ENCODE data around the gene SERPINA5.

Gene SERPINA5

DNA sequence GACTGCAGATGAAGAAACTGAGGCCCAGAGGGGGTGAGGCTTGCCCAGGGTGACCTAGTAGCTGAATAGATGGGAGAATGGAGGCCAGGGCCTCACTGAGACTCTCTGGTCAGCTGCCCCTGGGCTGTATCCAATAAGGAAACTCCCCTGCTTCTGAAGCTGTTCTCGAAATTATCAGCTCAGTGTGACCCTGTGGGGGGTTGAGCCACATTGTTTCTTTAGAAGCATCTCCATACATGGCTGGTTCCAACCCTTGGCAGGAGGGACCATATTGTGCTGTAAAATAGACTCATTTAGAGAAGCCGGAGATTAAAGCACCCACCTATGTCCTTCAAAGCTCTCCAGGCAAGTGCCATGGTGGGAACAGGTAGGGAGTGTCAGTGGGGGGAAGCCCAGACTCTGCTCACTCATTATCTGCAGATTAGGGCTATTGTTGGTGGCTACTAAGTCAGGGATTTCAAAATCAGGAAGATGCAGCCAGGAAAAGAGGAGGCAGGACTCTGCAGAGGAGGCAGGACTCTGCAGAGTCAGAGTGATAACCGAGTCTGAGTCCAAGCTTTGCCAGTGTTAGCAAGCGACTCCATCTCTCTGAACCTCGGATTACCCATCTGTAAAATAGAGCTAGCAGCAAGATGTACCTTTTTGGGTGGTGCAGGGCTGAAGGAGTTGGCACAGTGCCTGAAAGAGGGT is 3.5 kb downstream of the SERPINA5 start:
- TF ChIP-seq, protein P1, sequence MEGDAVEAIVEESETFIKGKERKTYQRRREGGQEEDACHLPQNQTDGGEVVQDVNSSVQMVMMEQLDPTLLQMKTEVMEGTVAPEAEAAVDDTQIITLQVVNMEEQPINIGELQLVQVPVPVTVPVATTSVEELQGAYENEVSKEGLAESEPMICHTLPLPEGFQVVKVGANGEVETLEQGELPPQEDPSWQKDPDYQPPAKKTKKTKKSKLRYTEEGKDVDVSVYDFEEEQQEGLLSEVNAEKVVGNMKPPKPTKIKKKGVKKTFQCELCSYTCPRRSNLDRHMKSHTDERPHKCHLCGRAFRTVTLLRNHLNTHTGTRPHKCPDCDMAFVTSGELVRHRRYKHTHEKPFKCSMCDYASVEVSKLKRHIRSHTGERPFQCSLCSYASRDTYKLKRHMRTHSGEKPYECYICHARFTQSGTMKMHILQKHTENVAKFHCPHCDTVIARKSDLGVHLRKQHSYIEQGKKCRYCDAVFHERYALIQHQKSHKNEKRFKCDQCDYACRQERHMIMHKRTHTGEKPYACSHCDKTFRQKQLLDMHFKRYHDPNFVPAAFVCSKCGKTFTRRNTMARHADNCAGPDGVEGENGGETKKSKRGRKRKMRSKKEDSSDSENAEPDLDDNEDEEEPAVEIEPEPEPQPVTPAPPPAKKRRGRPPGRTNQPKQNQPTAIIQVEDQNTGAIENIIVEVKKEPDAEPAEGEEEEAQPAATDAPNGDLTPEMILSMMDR (IDR thresholded peaks at IDR 0.05; ENCODE audit: control insufficient read depth, insufficient read depth, low read depth, low read length, missing control alignments), result no peak
- no peak overlapping the region for H3K4me3 ChIP-seq (ENCODE audit: control insufficient read depth, low read depth, low read length)

DNA sequence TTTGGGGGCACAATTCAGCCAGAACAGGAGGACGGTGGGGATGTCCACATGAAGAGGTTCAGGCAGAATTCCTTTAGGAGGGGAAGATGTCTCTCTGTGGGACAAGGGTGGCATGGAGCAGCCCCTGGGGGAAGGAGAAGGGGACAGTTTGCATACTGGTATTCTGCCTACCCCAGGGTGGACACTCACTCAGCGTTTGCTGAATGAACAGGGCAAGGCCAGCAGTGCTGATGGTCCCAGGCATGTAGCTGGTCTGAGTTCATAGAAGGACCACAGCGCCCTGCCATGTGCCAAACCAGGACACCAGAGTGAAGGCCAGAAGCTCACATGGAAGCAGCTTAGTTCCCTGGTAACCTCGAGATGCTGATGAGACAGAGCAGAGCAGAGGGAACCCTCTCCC is 5.4 kb downstream of the SERPINA5 start:
- no peak for DNase-seq (ENCODE audit: low read depth)
- TF ChIP-seq, protein P1 (IDR thresholded peaks at IDR 0.05; ENCODE audit: control insufficient read depth, insufficient read depth, low read depth, low read length, missing control alignments), result no peak
- H3K4me3 ChIP-seq (ENCODE audit: control insufficient read depth, low read depth, low read length), result no peak overlapping the region

More for the DNA sequence above, 3.5 kb downstream of the SERPINA5 start:
- DNase-seq (ENCODE audit: low read depth), result no peak

DNA sequence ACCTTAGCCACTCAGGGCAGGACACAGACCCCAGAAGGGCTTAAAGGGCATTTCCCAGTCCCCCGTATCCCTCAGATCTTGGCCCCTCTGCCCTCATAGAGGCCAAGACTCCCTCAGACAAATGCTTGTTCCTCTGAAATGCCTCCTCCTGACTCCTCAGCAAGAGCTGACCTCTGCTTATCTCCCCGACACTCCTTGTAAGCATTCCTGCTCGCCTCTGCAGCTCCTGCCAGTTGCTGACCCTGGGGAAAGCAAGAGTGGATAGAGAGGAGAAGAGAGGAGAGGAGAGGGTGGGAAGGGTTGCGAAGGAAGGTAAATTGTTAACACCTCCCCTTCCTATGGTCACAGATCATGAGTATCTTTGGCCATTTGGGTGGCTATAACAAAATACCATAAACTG is 7.1 kb downstream of the SERPINA5 start:
- no peak for DNase-seq (ENCODE audit: low read depth)
- no peak overlapping the region for H3K4me3 ChIP-seq (ENCODE audit: control insufficient read depth, low read depth, low read length)
- TF ChIP-seq, protein P1 (IDR thresholded peaks at IDR 0.05; ENCODE audit: control insufficient read depth, insufficient read depth, low read depth, low read length, missing control alignments), result no peak

DNA sequence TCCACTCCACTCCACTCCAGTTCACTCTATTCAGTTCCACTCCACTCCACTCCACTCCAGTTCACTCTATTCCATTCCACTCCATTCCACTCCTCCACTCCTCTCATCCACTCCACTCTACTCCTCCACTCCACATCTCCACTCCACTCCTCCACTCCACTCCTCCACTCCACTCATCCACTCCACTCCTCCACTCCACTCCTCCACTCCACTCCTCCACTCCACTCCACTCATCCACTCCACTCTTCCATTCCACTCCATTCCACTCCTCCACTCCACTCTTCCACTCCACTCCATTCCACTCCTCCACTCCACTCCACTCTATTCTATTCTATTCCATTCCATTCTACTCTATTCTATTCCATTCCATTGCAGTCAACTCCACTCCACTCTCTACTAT is 9.8 kb downstream of the SERPINA5 start:
- H3K4me3 ChIP-seq (ENCODE audit: control insufficient read depth, low read depth, low read length), result no peak overlapping the region
- no peak for DNase-seq (ENCODE audit: low read depth)
- TF ChIP-seq, protein P1 (IDR thresholded peaks at IDR 0.05; ENCODE audit: control insufficient read depth, insufficient read depth, low read depth, low read length, missing control alignments), result no peak

DNA sequence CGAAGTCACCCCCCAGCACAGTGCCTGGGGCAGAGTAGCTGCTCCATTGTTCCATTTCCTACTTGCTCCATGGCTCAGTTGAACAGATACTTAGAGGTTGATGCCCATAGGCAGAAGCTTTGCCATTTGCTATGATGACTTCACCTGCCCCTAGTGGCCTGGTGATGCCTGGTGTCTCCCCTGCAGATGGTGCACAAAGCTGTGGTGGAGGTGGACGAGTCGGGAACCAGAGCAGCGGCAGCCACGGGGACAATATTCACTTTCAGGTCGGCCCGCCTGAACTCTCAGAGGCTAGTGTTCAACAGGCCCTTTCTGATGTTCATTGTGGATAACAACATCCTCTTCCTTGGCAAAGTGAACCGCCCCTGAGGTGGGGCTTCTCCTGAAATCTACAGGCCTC is 10.6 kb downstream of the SERPINA5 start:
- TF ChIP-seq, protein P1 (IDR thresholded peaks at IDR 0.05; ENCODE audit: control insufficient read depth, insufficient read depth, low read depth, low read length, missing control alignments), result no peak
- DNase-seq (ENCODE audit: low read depth), result no peak
- no peak overlapping the region for H3K4me3 ChIP-seq (ENCODE audit: control insufficient read depth, low read depth, low read length)

DNA sequence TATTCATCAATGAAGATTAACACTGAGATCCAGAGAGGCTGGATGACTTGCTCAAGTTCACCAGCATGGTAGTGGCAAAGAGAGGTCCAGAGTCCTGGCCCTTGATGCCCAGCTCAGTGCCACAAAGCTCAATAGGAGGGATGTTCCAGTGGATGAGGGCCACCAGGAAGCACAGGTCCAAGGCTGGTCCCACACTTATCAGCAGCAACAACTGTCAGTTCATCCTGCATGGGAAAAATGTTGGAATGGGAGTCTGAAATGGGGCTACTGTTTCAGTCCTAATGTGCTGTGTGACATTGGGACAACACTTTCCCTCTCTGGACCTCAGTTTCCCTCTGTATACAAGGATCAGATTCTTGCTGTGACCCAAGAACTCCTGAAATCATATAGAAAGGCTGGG is 11.2 kb downstream of the SERPINA5 start:
- TF ChIP-seq, protein P1 (IDR thresholded peaks at IDR 0.05; ENCODE audit: control insufficient read depth, insufficient read depth, low read depth, low read length, missing control alignments), result no peak
- no peak for DNase-seq (ENCODE audit: low read depth)
- no peak overlapping the region for H3K4me3 ChIP-seq (ENCODE audit: control insufficient read depth, low read depth, low read length)
